Peyer's patch (tissue), 4 donors: ENCODE data around the gene WDR26. TPM values are rescaled to one million over a fixed set of nuclear protein-coding genes. Genes with fewer than 3 reads are reported as not detected.

Experiments used
- DNase-seq, 3 donors: peaks; one replicate each; pipeline ENCODE4 v3.0.0-alpha.2; 2017 to 2019
- H3K27ac ChIP-seq, 4 donors: fragments of 200-600 bp; sonication (generic); one replicate each; pipeline ENCODE4 v1.5.1; 2016 to 2019
- H3K27me3 ChIP-seq, 2 donors: fragments of 200-600 bp; sonication (generic); one replicate each; pipeline ENCODE4 v1.5.1; 2019
- H3K36me3 ChIP-seq, 3 donors: fragments of 200-600 bp; sonication (generic); one replicate each; pipeline ENCODE4 v1.5.1; 2016 to 2019
- H3K4me1 ChIP-seq, 4 donors: fragments of 200-600 bp; sonication (generic); one replicate each; pipeline ENCODE4 v1.5.1; 2016 to 2019
- H3K4me3 ChIP-seq, 4 donors: fragments of 200-600 bp; sonication (generic); 1 replicate in 3 of 4; 2 replicates in 1 of 4; pipeline ENCODE4 v1.5.1; 2016 to 2019; ENCODE audit warnings: mild to moderate bottlenecking in 1 of 4
- H3K9me3 ChIP-seq, 4 donors: fragments of 200-600 bp; sonication (generic); one replicate each; pipeline ENCODE4 v1.5.1; 2016 to 2019; ENCODE audit warnings: mild to moderate bottlenecking in 1 of 4
- CTCF ChIP-seq, 6 experiments: fragments of 450-650 bp in 4 of 6; fragments of 200-600 bp in 2 of 6; sonication (generic) in 1 of 6; IDR thresholded peaks; one replicate each; pipeline ENCODE4 v1.5.1; 2017 to 2019; ENCODE audit warnings: antibody characterized with exemption in 6 of 6, mild to moderate bottlenecking in 3 of 6, moderate library complexity in 1 of 6
- POLR2A ChIP-seq, 2 donors: fragments of 450-650 bp; IDR thresholded peaks; one replicate each; pipeline ENCODE4 v1.5.1; 2017; ENCODE audit warnings: antibody characterized with exemption in 2 of 2, mild to moderate bottlenecking in 2 of 2, moderate library complexity in 2 of 2
- total RNA-seq, 4 donors: library from RNA; depleted of rRNA; stranded (reverse); fragments of >200 nt; gene quantifications; one replicate each; pipeline ENCODE4 v1.1.0, GENCODE V29; 2016

The WDR26 gene
- total RNA-seq, 4 donors from 2014 or later, result 48.0 to 80.9 (median 61.2) TPM

GRCh38 chr1:224433041-224433691 lies 1.4 kb downstream of the WDR26 start:
- H3K4me3 ChIP-seq, result peak overlapping the region; percentile 66 to 91 (median 72)
- H3K27ac ChIP-seq, result peak overlapping the region; percentile 89 to 97 (median 96)
- peaks cover 0 to 49% (median 9%) of the 10 kb centered on the region in 4 donors for H3K4me1 ChIP-seq
- no peaks in the 10 kb centered on the region for H3K9me3 ChIP-seq
- H3K27me3 ChIP-seq, result no peaks in the 10 kb centered on the region
- peak in 2 of 3 donors; percentile 21 to 55 for DNase-seq
- H3K36me3 ChIP-seq, result peaks cover 0 to 10% (median 0%) of the 10 kb centered on the region in 3 donors
- no peak for TF ChIP-seq CTCF (IDR thresholded peaks at IDR 0.05)
- no peak for TF ChIP-seq POLR2A (IDR thresholded peaks at IDR 0.05)

GRCh38 chr1:224432672-224433040 lies 1.9 kb downstream of the WDR26 start:
- no peak for DNase-seq

GRCh38 chr1:224432146-224432545 lies 2.5 kb downstream of the WDR26 start:
- peak overlapping the region in 3 of 4 donors; percentile 71 to 91 (median 74) for H3K4me3 ChIP-seq
- H3K27me3 ChIP-seq, result no peaks in the 10 kb centered on the region
- no peak for DNase-seq
- peak overlapping the region in 3 of 4 donors; percentile 89 to 97 (median 95) for H3K27ac ChIP-seq
- peaks cover 0 to 53% (median 9%) of the 10 kb centered on the region in 4 donors for H3K4me1 ChIP-seq
- H3K9me3 ChIP-seq, result no peaks in the 10 kb centered on the region
- no peak for TF ChIP-seq CTCF (IDR thresholded peaks at IDR 0.05)
- TF ChIP-seq POLR2A (IDR thresholded peaks at IDR 0.05), result no peak
- H3K36me3 ChIP-seq, result peaks cover 0 to 19% (median 0%) of the 10 kb centered on the region in 3 donors

More at GRCh38 chr1:224432672-224433040, 1.9 kb downstream of the WDR26 start:
- peak overlapping the region; percentile 66 to 91 (median 72) for H3K4me3 ChIP-seq
- peaks cover 0 to 49% (median 9%) of the 10 kb centered on the region in 4 donors for H3K4me1 ChIP-seq
- H3K36me3 ChIP-seq, result peaks cover 0 to 14% (median 0%) of the 10 kb centered on the region in 3 donors
- H3K27me3 ChIP-seq, result no peaks in the 10 kb centered on the region
- H3K27ac ChIP-seq, result peak overlapping the region; percentile 89 to 97 (median 96)
- H3K9me3 ChIP-seq, result no peaks in the 10 kb centered on the region
- no peak for TF ChIP-seq POLR2A (IDR thresholded peaks at IDR 0.05)
- no peak for TF ChIP-seq CTCF (IDR thresholded peaks at IDR 0.05)

- Histone ChIP-seq H3K4me1 (peaks cover 0 to 53% (median 9%) of the 10 kb centered on the region in 4 donors), H3K36me3 (peaks cover 0 to 24% (median 0%) of the 10 kb centered on the region in 3 donors), H3K27me3 (no peaks in the 10 kb centered on the region), H3K4me3 (peak overlapping the region in 2 of 4 donors; percentile 71 to 91), H3K9me3 (no peaks in the 10 kb centered on the region), H3K27ac (peak overlapping the region in 3 of 4 donors; percentile 89 to 97 (median 95))
- no peak for TF ChIP-seq CTCF (IDR thresholded peaks at IDR 0.05)
- no peak for TF ChIP-seq POLR2A (IDR thresholded peaks at IDR 0.05)
- DNase-seq, result no peak
Observed at GRCh38 chr1:224431726-224432125, 2.9 kb downstream of the WDR26 start.

- Histone ChIP-seq H3K27ac (peak overlapping the region; percentile 32 to 59 (median 44)), H3K4me3 (no peak overlapping the region), H3K9me3 (no peaks in the 10 kb centered on the region), H3K4me1 (peaks cover 0 to 42% (median 9%) of the 10 kb centered on the region in 4 donors), H3K36me3 (peaks cover 0 to 35% (median 0%) of the 10 kb centered on the region in 3 donors), H3K27me3 (no peaks in the 10 kb centered on the region)
- no peak for TF ChIP-seq CTCF (IDR thresholded peaks at IDR 0.05)
- no peak for TF ChIP-seq POLR2A (IDR thresholded peaks at IDR 0.05)
- DNase-seq, result peak in 1 of 3 donors; percentile 54
Observed at GRCh38 chr1:224430511-224431113, 4.0 kb downstream of the WDR26 start.
